ENCODE measurements around the gene ZBTB20. TPM values are rescaled to one million over a fixed set of nuclear protein-coding genes. Genes with fewer than 3 reads are reported as not detected.
A peak's percentile ranks its signal among the peaks of the same experiment; 100 is the strongest.

Gene ZBTB20
- total RNA-seq, 2 experiments from 2014 or later, result 5.2 to 6.4 TPM

DNA sequence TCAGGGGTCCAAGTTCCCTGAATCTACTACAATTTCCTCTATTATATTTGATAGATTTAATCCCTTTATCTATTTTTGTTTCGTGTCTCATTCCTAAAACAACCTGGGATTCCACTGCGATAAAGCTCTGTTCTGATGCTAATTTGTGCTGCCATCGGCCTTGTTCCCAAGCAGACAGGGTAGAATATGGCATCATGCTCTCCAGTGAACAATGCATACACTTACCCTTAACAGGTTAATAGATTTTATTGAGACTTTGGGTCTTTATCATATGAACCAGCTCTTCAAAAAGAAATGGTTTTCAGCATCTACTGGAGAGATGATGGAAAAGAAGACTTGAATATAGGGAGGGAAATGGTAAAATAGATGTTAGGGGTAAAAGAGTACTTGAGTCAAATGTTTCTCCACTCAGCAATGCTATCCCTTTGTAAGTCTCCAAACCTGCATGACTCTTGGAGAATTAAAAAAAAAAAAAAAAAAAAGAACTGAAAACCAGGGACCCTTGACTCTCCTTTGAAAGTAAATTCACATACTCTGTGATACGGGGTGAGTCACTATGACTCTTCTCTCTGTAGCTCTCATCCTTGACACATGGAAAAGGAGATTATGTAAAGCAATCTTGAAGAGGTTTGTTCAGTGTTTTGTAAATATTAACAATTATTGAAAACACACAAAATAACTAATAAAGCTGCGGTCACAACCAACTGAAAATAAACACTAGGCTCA lies 268.8 kb downstream of the ZBTB20 start:
- intact Hi-C loops (cut with DNase I, micrococcal nuclease), result no loop called here
- Mint-ChIP-seq H3K4me3 (no peak overlapping the region), H3K27ac (no peak overlapping the region), H3K9me3 (ENCODE audit: low read depth) (no peaks in the 10 kb centered on the region), H3K27me3 (no peaks in the 10 kb centered on the region), H3K36me3 (ENCODE audit: low read depth) (no peaks in the 10 kb centered on the region), H3K4me1 (peaks cover 17% of the 10 kb centered on the region)
- ChIA-PET POLR2A (no interaction called here), CTCF (interaction anchor here (0.6 to 0.8 kb wide), 3 partner anchors 43 to 1319 kb away, joined by 3 read pairs; no protein-coding TSS in a partner anchor)
- ATAC-seq (peak; percentile 57), DNase-seq (no peak)

DNA sequence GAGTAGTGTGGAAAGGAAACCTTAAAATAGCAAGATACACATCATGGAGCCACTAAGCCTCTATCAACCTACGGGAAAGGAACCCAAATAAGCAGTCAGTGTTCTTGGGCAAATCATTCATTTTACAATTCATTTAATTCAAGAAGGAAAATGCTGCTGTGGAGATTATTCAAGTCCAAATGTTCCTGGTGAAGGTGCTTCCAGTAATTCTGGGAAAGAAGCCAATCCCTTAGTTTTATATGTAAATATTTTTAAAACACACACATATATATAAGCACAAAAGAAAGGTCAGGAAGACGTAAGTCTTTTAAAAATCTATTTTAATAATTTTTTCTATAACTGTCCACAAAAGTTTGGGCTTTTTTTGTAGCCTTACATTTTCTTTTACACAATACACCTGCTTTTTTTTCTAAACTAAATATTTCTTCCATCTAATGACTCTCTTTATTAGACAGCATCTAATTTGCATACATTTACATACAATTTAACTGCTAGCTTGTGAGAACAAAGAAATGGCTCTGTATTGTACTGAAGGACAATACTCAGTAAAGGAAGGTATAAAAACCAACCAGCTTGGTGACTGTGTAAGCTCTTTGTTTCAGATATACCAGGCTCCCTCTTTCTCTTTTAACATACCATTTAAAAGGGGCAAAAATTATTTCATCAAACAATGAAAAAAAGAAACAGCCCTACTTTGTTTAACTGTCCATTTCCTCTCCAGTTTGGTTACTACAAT lies 269.5 kb downstream of the ZBTB20 start:
- Mint-ChIP-seq H3K27ac (no peak overlapping the region), H3K9me3 (ENCODE audit: low read depth) (no peaks in the 10 kb centered on the region), H3K36me3 (ENCODE audit: low read depth) (no peaks in the 10 kb centered on the region), H3K4me1 (peaks cover 17% of the 10 kb centered on the region), H3K27me3 (no peaks in the 10 kb centered on the region), H3K4me3 (no peak overlapping the region)
- DNase-seq (no peak), ATAC-seq (no peak)
- CTCF ChIA-PET, result interaction anchor here (1.0 to 1.1 kb wide), 2 partner anchors 9 to 16 kb away, joined by 3 read pairs; no protein-coding TSS in a partner anchor
- POLR2A ChIA-PET, result interaction anchor here (0.6 kb wide), 1 partner anchor 27 kb away, joined by 3 read pairs; no protein-coding TSS in a partner anchor
- intact Hi-C loops (cut with DNase I, micrococcal nuclease), result no loop called here

GRCh38 chr3:114874522-114874971 lies 272.5 kb downstream of the ZBTB20 start:
- intact Hi-C loops (cut with DNase I, micrococcal nuclease), result no loop called here
- H3K4me3 Mint-ChIP-seq, result no peak overlapping the region
- POLR2A ChIA-PET, result no interaction called here
- DNase-seq, result no peak
- ATAC-seq, result no peak
- peaks cover 13% of the 10 kb centered on the region for H3K4me1 Mint-ChIP-seq
- no peaks in the 10 kb centered on the region for H3K36me3 Mint-ChIP-seq (ENCODE audit: low read depth)
- no peaks in the 10 kb centered on the region for H3K9me3 Mint-ChIP-seq (ENCODE audit: low read depth)
- no peak overlapping the region for H3K27ac Mint-ChIP-seq
- no peaks in the 10 kb centered on the region for H3K27me3 Mint-ChIP-seq
- CTCF ChIA-PET, result no interaction called here

GRCh38 chr3:114873591-114873990 lies 273.5 kb downstream of the ZBTB20 start:
- Mint-ChIP-seq H3K36me3 (ENCODE audit: low read depth) (no peaks in the 10 kb centered on the region), H3K4me1 (peaks cover 3% of the 10 kb centered on the region), H3K9me3 (ENCODE audit: low read depth) (no peaks in the 10 kb centered on the region), H3K27me3 (no peaks in the 10 kb centered on the region), H3K4me3 (no peak overlapping the region), H3K27ac (no peak overlapping the region)
- ATAC-seq, result no peak
- ChIA-PET POLR2A (no interaction called here), CTCF (interaction anchor here (1.7 kb wide), 1 partner anchor 9 kb away, joined by 5 read pairs; no protein-coding TSS in a partner anchor)
- intact Hi-C loops (cut with DNase I, micrococcal nuclease), result no loop called here
- no peak for DNase-seq

- DNase-seq, result no peak
- intact Hi-C loops (cut with DNase I, micrococcal nuclease), result no loop called here
- ATAC-seq, result no peak
- Mint-ChIP-seq H3K27ac (no peak overlapping the region), H3K9me3 (ENCODE audit: low read depth) (no peaks in the 10 kb centered on the region), H3K36me3 (ENCODE audit: low read depth) (no peaks in the 10 kb centered on the region), H3K4me3 (no peak overlapping the region), H3K27me3 (no peaks in the 10 kb centered on the region), H3K4me1 (peaks cover 1% of the 10 kb centered on the region)
- POLR2A ChIA-PET, result no interaction called here
- CTCF ChIA-PET, result interaction anchor here (1.7 kb wide), 1 partner anchor 8 kb away, joined by 5 read pairs; no protein-coding TSS in a partner anchor
Measured at GRCh38 chr3:114872588-114872987, 274.5 kb downstream of the ZBTB20 start.

DNA sequence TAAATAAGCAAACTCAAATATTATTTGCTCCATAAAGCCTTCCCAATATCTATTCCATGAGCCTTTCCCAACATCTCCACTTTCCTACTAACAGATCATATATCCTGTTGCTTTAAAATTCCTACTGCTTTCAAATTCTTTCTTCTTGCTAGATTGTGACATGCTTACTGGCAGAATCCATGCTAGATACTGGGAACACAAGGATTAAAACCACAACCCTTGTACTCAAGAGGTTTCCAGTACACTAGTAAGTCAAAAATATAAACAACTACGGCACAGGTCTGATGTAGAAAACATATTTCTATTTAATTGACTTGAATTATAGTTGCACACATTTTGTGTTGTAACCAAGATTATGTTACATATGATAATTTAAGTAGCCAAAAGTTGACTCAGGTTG lies 275.0 kb downstream of the ZBTB20 start:
- Mint-ChIP-seq H3K27me3 (no peaks in the 10 kb centered on the region), H3K27ac (no peak overlapping the region), H3K36me3 (ENCODE audit: low read depth) (no peaks in the 10 kb centered on the region), H3K9me3 (ENCODE audit: low read depth) (no peaks in the 10 kb centered on the region), H3K4me1 (peaks cover 1% of the 10 kb centered on the region), H3K4me3 (no peak overlapping the region)
- ChIA-PET POLR2A (no interaction called here), CTCF (interaction anchor here (1.3 kb wide), 1 partner anchor 18 kb away, joined by 3 read pairs; no protein-coding TSS in a partner anchor)
- ATAC-seq (no peak), DNase-seq (no peak)
- intact Hi-C loops (cut with DNase I, micrococcal nuclease), result no loop called here

DNA sequence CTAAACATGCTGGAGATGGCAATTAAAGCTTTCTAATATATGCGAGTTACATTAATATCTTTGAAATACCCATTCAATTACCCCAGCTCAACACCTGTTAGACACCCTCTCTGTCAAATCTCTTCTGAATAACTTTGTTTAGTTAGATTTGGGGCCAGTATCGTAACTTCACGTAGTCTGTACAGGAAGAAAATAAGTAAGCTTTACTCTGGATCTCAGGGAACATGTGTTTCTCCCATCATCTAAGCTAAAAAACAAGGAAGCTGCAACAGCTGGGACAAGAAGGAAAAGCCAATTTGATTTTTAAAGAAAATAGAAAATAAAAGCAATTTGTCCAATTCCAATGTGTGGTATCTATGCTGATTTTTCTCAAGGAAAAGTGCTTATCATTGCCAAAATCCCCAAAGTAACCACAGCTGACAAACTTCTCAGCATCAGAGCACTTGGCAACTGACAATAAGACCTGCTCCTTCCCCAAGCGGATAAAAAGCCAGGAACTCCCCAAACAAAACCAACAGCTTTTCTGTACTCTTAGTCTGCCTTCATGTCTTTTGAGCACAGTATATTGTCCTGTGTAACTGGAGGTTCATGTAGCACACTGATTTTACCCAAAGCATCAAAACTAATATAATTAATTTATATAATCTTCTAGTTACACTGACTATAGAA lies 279.1 kb downstream of the ZBTB20 start:
- Mint-ChIP-seq H3K4me1 (peaks cover 27% of the 10 kb centered on the region), H3K27me3 (no peaks in the 10 kb centered on the region), H3K36me3 (ENCODE audit: low read depth) (no peaks in the 10 kb centered on the region), H3K9me3 (ENCODE audit: low read depth) (no peaks in the 10 kb centered on the region), H3K27ac (no peak overlapping the region), H3K4me3 (no peak overlapping the region)
- no peak for ATAC-seq
- ChIA-PET CTCF (interaction anchor here (0.5 to 1.3 kb wide), 6 partner anchors 9 to 485 kb away, joined by 3 read pairs; no protein-coding TSS in a partner anchor), POLR2A (interaction anchor here (0.6 kb wide), 1 partner anchor 278 kb away, joined by 11 read pairs; no protein-coding TSS in a partner anchor)
- DNase-seq, result no peak
- intact Hi-C loops (cut with DNase I, micrococcal nuclease), result no loop called here

DNA sequence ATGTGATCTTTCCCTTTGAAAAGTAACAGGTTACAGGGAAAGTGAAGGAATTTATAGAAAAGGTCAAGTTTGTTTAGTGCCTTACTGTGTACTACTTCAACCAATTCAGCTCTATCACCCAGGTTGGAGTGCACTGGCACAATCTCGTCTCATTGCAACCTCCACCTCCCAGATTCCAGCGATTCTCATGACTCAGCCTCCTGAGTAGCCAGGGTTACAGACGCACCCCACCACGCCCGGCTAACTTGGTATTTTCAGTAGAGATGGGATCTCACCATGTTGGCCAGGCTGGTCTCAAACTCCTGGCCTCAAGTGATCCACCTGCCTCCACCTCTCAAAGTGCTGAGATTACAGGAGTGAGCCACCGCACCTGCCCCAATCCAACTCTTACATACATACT lies 279.7 kb downstream of the ZBTB20 start:
- ChIA-PET POLR2A (no interaction called here), CTCF (interaction anchor here (0.5 to 1.0 kb wide), 4 partner anchors 10 to 484 kb away, joined by 3 read pairs; no protein-coding TSS in a partner anchor)
- no peaks in the 10 kb centered on the region for H3K36me3 Mint-ChIP-seq (ENCODE audit: low read depth)
- intact Hi-C loops (cut with DNase I, micrococcal nuclease), result no loop called here
- no peak overlapping the region for H3K4me3 Mint-ChIP-seq
- no peaks in the 10 kb centered on the region for H3K27me3 Mint-ChIP-seq
- no peak for DNase-seq
- H3K9me3 Mint-ChIP-seq (ENCODE audit: low read depth), result no peaks in the 10 kb centered on the region
- peaks cover 27% of the 10 kb centered on the region for H3K4me1 Mint-ChIP-seq
- no peak overlapping the region for H3K27ac Mint-ChIP-seq
- ATAC-seq, result no peak

DNA sequence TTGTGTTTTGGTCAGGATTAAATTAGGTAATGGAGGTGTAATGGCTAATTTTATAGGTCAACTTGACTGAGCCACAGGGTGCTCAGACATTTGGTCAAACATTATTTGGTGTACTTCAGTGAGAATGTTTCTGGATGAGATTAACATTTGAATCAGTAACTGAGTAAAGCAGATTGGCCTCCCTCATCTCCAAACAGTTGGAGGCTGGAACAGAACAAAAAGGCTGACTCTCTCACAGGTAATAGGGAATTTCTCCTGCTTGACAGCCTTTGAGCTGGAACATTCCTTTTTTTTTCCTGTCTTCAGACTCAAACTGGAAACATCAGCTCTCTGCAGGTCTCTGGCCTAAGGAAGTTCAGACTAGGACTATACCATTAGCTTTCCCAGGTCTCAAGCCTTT lies 280.7 kb downstream of the ZBTB20 start:
- ATAC-seq (no peak), DNase-seq (no peak)
- Mint-ChIP-seq H3K27me3 (no peaks in the 10 kb centered on the region), H3K4me1 (peaks cover 28% of the 10 kb centered on the region), H3K27ac (no peak overlapping the region), H3K36me3 (ENCODE audit: low read depth) (no peaks in the 10 kb centered on the region), H3K9me3 (ENCODE audit: low read depth) (no peaks in the 10 kb centered on the region), H3K4me3 (no peak overlapping the region)
- POLR2A ChIA-PET, result no interaction called here
- CTCF ChIA-PET, result no interaction called here
- intact Hi-C loops (cut with DNase I, micrococcal nuclease), result no loop called here

DNA sequence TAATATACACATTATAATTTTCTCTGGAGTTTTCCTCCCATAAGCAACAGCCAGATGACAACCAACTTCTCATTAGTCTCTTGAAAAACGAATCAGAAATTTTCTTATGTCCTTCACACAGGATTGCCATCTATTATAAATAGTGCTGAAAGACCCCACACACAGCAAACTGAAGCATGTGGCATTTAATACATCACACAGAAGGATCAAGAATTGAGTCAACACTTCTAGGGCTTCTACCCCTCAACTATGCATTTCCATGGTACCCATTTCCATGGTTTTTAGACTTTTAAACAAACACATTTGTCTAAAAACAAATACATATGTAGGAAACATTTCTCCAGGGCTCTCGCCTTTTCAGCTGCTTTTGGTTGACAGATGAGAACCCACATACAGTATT lies 282.1 kb downstream of the ZBTB20 start:
- CTCF ChIA-PET, result interaction anchor here (1.3 to 1.5 kb wide), 2 partner anchors 8 to 70 kb away, joined by 3 to 5 read pairs; no protein-coding TSS in a partner anchor
- no peaks in the 10 kb centered on the region for H3K36me3 Mint-ChIP-seq (ENCODE audit: low read depth)
- no peaks in the 10 kb centered on the region for H3K9me3 Mint-ChIP-seq (ENCODE audit: low read depth)
- peaks cover 27% of the 10 kb centered on the region for H3K4me1 Mint-ChIP-seq
- DNase-seq, result no peak
- POLR2A ChIA-PET, result no interaction called here
- H3K4me3 Mint-ChIP-seq, result no peak overlapping the region
- no peaks in the 10 kb centered on the region for H3K27me3 Mint-ChIP-seq
- no peak for ATAC-seq
- no peak overlapping the region for H3K27ac Mint-ChIP-seq
- intact Hi-C loops (cut with DNase I, micrococcal nuclease), result no loop called here

DNA sequence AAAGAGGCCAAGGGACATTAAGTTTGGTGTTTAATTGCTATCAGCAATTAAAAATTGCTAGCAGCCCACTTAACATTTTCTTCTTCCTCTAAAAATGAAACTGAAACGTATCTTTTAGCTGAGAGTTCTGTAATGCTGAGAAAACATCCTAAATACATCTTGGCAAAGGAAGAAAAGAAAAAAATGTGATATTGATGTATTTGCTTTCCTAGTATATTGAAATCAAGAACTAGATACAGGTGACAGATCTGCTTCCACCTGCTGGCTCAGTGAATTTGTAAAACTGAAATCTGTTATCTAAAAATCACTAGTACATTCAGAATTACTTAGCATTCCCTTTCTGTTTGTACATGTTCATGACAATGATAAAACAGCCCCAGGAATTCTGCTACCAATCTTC lies 283.2 kb downstream of the ZBTB20 start:
- ChIA-PET POLR2A (no interaction called here), CTCF (interaction anchor here (1.5 kb wide), 1 partner anchor 9 kb away, joined by 5 read pairs; no protein-coding TSS in a partner anchor)
- no peak for ATAC-seq
- H3K27ac Mint-ChIP-seq, result no peak overlapping the region
- no peaks in the 10 kb centered on the region for H3K36me3 Mint-ChIP-seq (ENCODE audit: low read depth)
- no peak for DNase-seq
- H3K4me1 Mint-ChIP-seq, result peaks cover 27% of the 10 kb centered on the region
- H3K27me3 Mint-ChIP-seq, result no peaks in the 10 kb centered on the region
- H3K9me3 Mint-ChIP-seq (ENCODE audit: low read depth), result no peaks in the 10 kb centered on the region
- intact Hi-C loops (cut with DNase I, micrococcal nuclease), result no loop called here
- peak overlapping the region; percentile 43 for H3K4me3 Mint-ChIP-seq
